A549 treated with RU486 at 1 μM for 4 hours (cell line): ENCODE results near the gene C1orf50. TPM values are rescaled to one million over a fixed set of nuclear protein-coding genes. Genes with fewer than 3 reads are reported as not detected.

ENCODE experiments used
- total RNA-seq: library from RNA; stranded (reverse); fragments of 200-300 nt; extraction: Qiagen RNA extraction; gene quantifications from 5 replicates; pipeline ENCODE4 v1.2.3, GENCODE V29; 2022; ENCODE audit warnings: low read depth

C1orf50 gene
- 2.1 to 4.4 TPM (median 3.2 TPM) in 5 replicates for total RNA-seq

GRCh38 chr1:42766741-42767509, at the start of gene C1orf50, which contains the start of gene P3H1:
Gene C1orf50 (plus strand): TSS chr1:42767249. CDS start chr1:42767312, 63 bp downstream.
Gene P3H1 (minus strand): TSS chr1:42767028. CDS start chr1:42766971, 57 bp downstream.

GRCh38 chr1:42739753-42740700, 27.0 kb upstream of the C1orf50 start, which contains the start of gene CLDN19:
Gene CLDN19 (minus strand): TSS chr1:42740236. CDS start chr1:42740063, 173 bp downstream.

GRCh38 chr1:42784946-42785693, 18.1 kb downstream of the C1orf50 start, which contains the start of gene TMEM269:
Gene TMEM269 (plus strand): TSS chr1:42784991. CDS start chr1:42789894, 4,903 bp downstream.

GRCh38 chr1:42816585-42817439, 49.8 kb downstream of the C1orf50 start, which contains the start of the genes ERMAP and SVBP:
Gene ERMAP (plus strand): TSS chr1:42817122. CDS start chr1:42830449, 13,327 bp downstream.
Gene SVBP (minus strand): TSS chr1:42817397. CDS start chr1:42816544, 853 bp downstream.

Other genes starting within 250 kb of the C1orf50 start
- gene PPIH, start 108.8 kb upstream of the C1orf50 start, total RNA-seq, result 58.8 to 75.0 TPM (median 71.3 TPM) in 5 replicates
- 738 to 825 TPM (median 781 TPM) in 5 replicates for gene YBX1, start 84.8 kb upstream of the C1orf50 start, total RNA-seq
- gene CLDN19, start 27.0 kb upstream of the C1orf50 start, total RNA-seq, result not detected in 5 replicates
- 27.7 to 34.8 TPM (median 31.5 TPM) in 5 replicates for gene P3H1, start 221 bp upstream of the C1orf50 start, total RNA-seq
- 0.08 to 0.18 TPM (median 0.12 TPM) in 4 of 5 replicates, not detected in the other for gene TMEM269, start 17.7 kb downstream of the C1orf50 start, total RNA-seq
- 3.3 to 3.6 TPM (median 3.4 TPM) in 5 replicates for gene ERMAP, start 49.9 kb downstream of the C1orf50 start, total RNA-seq
- 13.3 to 15.3 TPM (median 13.9 TPM) in 5 replicates for gene SVBP, start 50.1 kb downstream of the C1orf50 start, total RNA-seq
- 5.8 to 7.2 TPM (median 6.3 TPM) in 5 replicates for gene ZNF691, start 79.4 kb downstream of the C1orf50 start, total RNA-seq
- gene SLC2A1, start 191.6 kb downstream of the C1orf50 start, total RNA-seq, result 114 to 141 TPM (median 136 TPM) in 5 replicates